PC-9 (cell line): Measurements from ENCODE around the gene IL17RB. TPM values are rescaled to one million over a fixed set of nuclear protein-coding genes. Genes with fewer than 3 reads are reported as not detected.

Source experiments
- BruUV-seq: library from RNA; stranded (reverse); fragments of 400-500 nt; replicated peaks from 2 replicates; lab custom pipeline; 2021; lab: Mats Ljungman, UMichigan
- CTCF ChIA-PET: fragments of 300-600 bp; sonication (Branson Sonifier 250); formaldehyde crosslinking; loops from one replicate; lab custom pipeline; 2022; ENCODE audit warnings: antibody characterized with exemption; lab: Charles Lee
- POLR2A ChIA-PET: fragments of 300-600 bp; sonication (Branson Sonifier 250); formaldehyde crosslinking; loops from one replicate; lab custom pipeline; 2022; ENCODE audit warnings: antibody characterized with exemption; ENCODE audit not compliant: unreplicated experiment; lab: Charles Lee
- DNase-seq, 2 experiments: peaks; one replicate each; pipeline versions ENCODE4 v3.0.0 to v3.0.0-alpha.2; 2015 to 2022; ENCODE audit warnings: mixed read lengths in 1 of 2
- H2AFZ ChIP-seq: fragments of 200-600 bp; sonication (generic); 2 replicates; pipeline ENCODE4 v1.8.1; 2017; ENCODE audit warnings: antibody characterized with exemption
- H3F3A ChIP-seq: fragments of 200-600 bp; sonication (generic); 2 replicates; pipeline ENCODE4 v1.8.1; 2017; ENCODE audit warnings: antibody characterized with exemption, mild to moderate bottlenecking, low read depth; ENCODE audit not compliant: insufficient read depth
- H3K27ac ChIP-seq: fragments of 200-600 bp; sonication (generic); 2 replicates; pipeline ENCODE4 v1.6.1; 2016; ENCODE audit warnings: mixed run types
- H3K27me3 ChIP-seq: fragments of 200-600 bp; sonication (generic); 2 replicates; pipeline ENCODE4 v1.6.1; 2016; ENCODE audit warnings: low read depth, mixed run types; ENCODE audit not compliant: insufficient read depth
- H3K36me3 ChIP-seq: fragments of 200-600 bp; sonication (generic); 2 replicates; pipeline ENCODE4 v1.6.1; 2016; ENCODE audit warnings: low read depth, mixed run types
- H3K4me1 ChIP-seq: fragments of 200-600 bp; sonication (generic); replicated peaks from 2 replicates; pipeline ENCODE4 v1.6.1; 2016; ENCODE audit warnings: mixed run types; ENCODE audit not compliant: insufficient read depth
- H3K4me2 ChIP-seq: fragments of 200-600 bp; sonication (generic); 2 replicates; pipeline ENCODE4 v1.6.1; 2017; ENCODE audit warnings: mixed run types
- H3K4me3 ChIP-seq: fragments of 200-600 bp; sonication (generic); 2 replicates; pipeline ENCODE4 v1.6.1; 2016; ENCODE audit warnings: mixed run types
- H3K79me2 ChIP-seq: fragments of 200-600 bp; sonication (generic); 2 replicates; pipeline ENCODE4 v1.6.1; 2017; ENCODE audit warnings: low read depth, mixed run types
- H3K9me2 ChIP-seq: fragments of 200-600 bp; sonication (generic); 2 replicates; pipeline ENCODE4 v1.8.1; 2017; ENCODE audit warnings: mild to moderate bottlenecking; ENCODE audit not compliant: insufficient read depth
- H3K9me3 ChIP-seq: fragments of 200-600 bp; sonication (generic); 2 replicates; pipeline ENCODE4 v1.8.1; 2016; ENCODE audit warnings: low read depth; ENCODE audit not compliant: insufficient read depth
- H4K20me1 ChIP-seq: fragments of 200-600 bp; sonication (generic); 2 replicates; pipeline ENCODE4 v1.8.1; 2017; ENCODE audit not compliant: insufficient read depth
- CTCF ChIP-seq: fragments of 200-600 bp; sonication (generic); conservative IDR thresholded peaks from 2 replicates; pipeline ENCODE4 v1.6.1; 2017; ENCODE audit warnings: mixed run types, antibody characterized with exemption, mild to moderate bottlenecking, moderate library complexity
- EZH2 ChIP-seq: fragments of 200-600 bp; sonication (generic); IDR thresholded peaks from 2 replicates; pipeline ENCODE4 v1.8.0; 2017; ENCODE audit warnings: antibody characterized with exemption, low read depth
- intact Hi-C: fragments of 100-400 bp; cut with micrococcal nuclease; formaldehyde crosslinking; loops from one replicate; pipeline ENCODE4 v1.10.0; 2022; ENCODE audit not compliant: unreplicated experiment
- total RNA-seq: library from RNA; stranded (reverse); gene quantifications from 2 replicates; pipeline ENCODE4 v1.2.3, GENCODE V29; 2021

IL17RB gene
- total RNA-seq, 1 experiment from 2014 or later: not detected

- Histone ChIP-seq H3K9me2 (no peaks in the 10 kb centered on the region), H3K4me3 (no peak overlapping the region), H3K9me3 (no peaks in the 10 kb centered on the region), H3K4me1 (no peaks in the 10 kb centered on the region), H3K79me2 (no peaks in the 10 kb centered on the region), H3K4me2 (no peak overlapping the region), H4K20me1 (no peaks in the 10 kb centered on the region), H2AFZ (no peak overlapping the region), H3K27ac (no peak overlapping the region), H3F3A (no peaks in the 10 kb centered on the region), H3K27me3 (peaks cover 97% of the 10 kb centered on the region), H3K36me3 (no peaks in the 10 kb centered on the region)
- DNase-seq: no peak
- ChIA-PET CTCF (no interaction called here), POLR2A (no interaction called here)
- TF ChIP-seq EZH2 (no peak), CTCF (no peak)
- no TSS peak for BruUV-seq
- intact Hi-C loops: no loop called here
Measured at GRCh38 chr3:53805463-53806159, 40.8 kb upstream of the IL17RB start.

GRCh38 chr3:53806182-53807116, 39.9 kb upstream of the IL17RB start:
- Histone ChIP-seq H3K9me3 (no peaks in the 10 kb centered on the region), H3K27ac (no peak overlapping the region), H3K4me3 (no peak overlapping the region), H3K27me3 (peaks cover 97% of the 10 kb centered on the region), H3K79me2 (no peaks in the 10 kb centered on the region), H3K4me1 (no peaks in the 10 kb centered on the region), H4K20me1 (no peaks in the 10 kb centered on the region), H3K9me2 (no peaks in the 10 kb centered on the region), H2AFZ (no peak overlapping the region), H3K4me2 (no peak overlapping the region), H3K36me3 (no peaks in the 10 kb centered on the region), H3F3A (no peaks in the 10 kb centered on the region)
- TF ChIP-seq EZH2 (no peak), CTCF (no peak)
- CTCF ChIA-PET: no interaction called here
- POLR2A ChIA-PET: no interaction called here
- BruUV-seq: no TSS peak
- intact Hi-C loops: no loop called here
- DNase-seq: no peak

- Histone ChIP-seq H3F3A (no peaks in the 10 kb centered on the region), H3K9me2 (no peaks in the 10 kb centered on the region), H3K36me3 (no peaks in the 10 kb centered on the region), H3K27ac (no peak overlapping the region), H3K79me2 (no peaks in the 10 kb centered on the region), H3K4me1 (no peaks in the 10 kb centered on the region), H3K27me3 (peaks cover 97% of the 10 kb centered on the region), H3K4me2 (no peak overlapping the region), H3K9me3 (no peaks in the 10 kb centered on the region), H4K20me1 (no peaks in the 10 kb centered on the region), H2AFZ (no peak overlapping the region), H3K4me3 (no peak overlapping the region)
- DNase-seq: no peak
- TF ChIP-seq EZH2 (no peak), CTCF (no peak)
- intact Hi-C loops: no loop called here
- ChIA-PET POLR2A (no interaction called here), CTCF (no interaction called here)
- no TSS peak for BruUV-seq
Measured at GRCh38 chr3:53807117-53807810, 39.1 kb upstream of the IL17RB start.
